SK-N-SH treated with all-trans-retinoic acid at 6 μM for 48 hours (cell line): Measurements from ENCODE around the gene SYCP2.

Source experiments
- ATAC-seq: fragments of 200-7000 bp; cut with Tn5 transposase; 3 replicates; pipeline ENCODE4 v1.9.1; 2020; ENCODE audit warnings: mild to moderate bottlenecking, moderate library complexity
- ARNTL ChIP-seq: fragments of 450-650 bp; formaldehyde crosslinking; IDR thresholded peaks from 2 replicates; pipeline ENCODE4 v1.5.0; 2020; ENCODE audit warnings: low read depth, mild to moderate bottlenecking, moderate library complexity, borderline replicate concordance
- CREB5 ChIP-seq: fragments of 250-450 bp; sonication (Bioruptor Pico); IDR thresholded peaks from 2 replicates; pipeline ENCODE4 v1.5.1; 2020; ENCODE audit warnings: low read depth, mild to moderate bottlenecking, moderate library complexity
- CSDC2 ChIP-seq: fragments of 250-450 bp; sonication (Bioruptor Pico); IDR thresholded peaks from 2 replicates; pipeline ENCODE4 v1.5.0; 2020; ENCODE audit warnings: mild to moderate bottlenecking, moderate library complexity
- CSRNP3 ChIP-seq: fragments of 250-450 bp; sonication (Bioruptor Pico); IDR thresholded peaks from 2 replicates; pipeline ENCODE4 v1.5.1; 2021; ENCODE audit warnings: mild to moderate bottlenecking, moderate library complexity
- ESRRG ChIP-seq: fragments of 250-450 bp; sonication (Bioruptor Pico); IDR thresholded peaks from 2 replicates; pipeline ENCODE4 v1.6.1; 2021; ENCODE audit warnings: mild to moderate bottlenecking
- GLIS3 ChIP-seq: fragments of 250-450 bp; sonication (Bioruptor Pico); IDR thresholded peaks from 2 replicates; pipeline ENCODE4 v1.5.0; 2020; ENCODE audit warnings: mild to moderate bottlenecking, moderate library complexity
- OSR1 ChIP-seq: fragments of 250-450 bp; sonication (Bioruptor Pico); IDR thresholded peaks from 2 replicates; pipeline ENCODE4 v1.8.0; 2022; ENCODE audit warnings: moderate library complexity, mild to moderate bottlenecking, inconsistent platforms
- PPARA ChIP-seq: fragments of 250-450 bp; sonication (Bioruptor Pico); IDR thresholded peaks from 2 replicates; pipeline ENCODE4 v1.5.0; 2020; ENCODE audit warnings: mild to moderate bottlenecking, borderline replicate concordance
- RARB ChIP-seq: fragments of 250-450 bp; sonication (Bioruptor Pico); IDR thresholded peaks from 2 replicates; pipeline ENCODE4 v1.8.0; 2021; ENCODE audit warnings: mild to moderate bottlenecking, moderate library complexity
- SNAI2 ChIP-seq: fragments of 250-450 bp; sonication (Bioruptor Pico); IDR thresholded peaks from 2 replicates; pipeline ENCODE4 v1.5.0; 2020; ENCODE audit warnings: mild to moderate bottlenecking, moderate library complexity
- TOX ChIP-seq: fragments of 250-450 bp; sonication (Bioruptor Pico); IDR thresholded peaks from 2 replicates; pipeline ENCODE4 v1.8.0; 2021; ENCODE audit warnings: mild to moderate bottlenecking, moderate library complexity, borderline replicate concordance
- TSHZ2 ChIP-seq: fragments of 250-450 bp; sonication (Bioruptor Pico); IDR thresholded peaks from 2 replicates; pipeline ENCODE4 v1.5.0; 2020; ENCODE audit warnings: mild to moderate bottlenecking, moderate library complexity
- ZC3H10 ChIP-seq: fragments of 250-450 bp; sonication (Bioruptor Pico); IDR thresholded peaks from 2 replicates; pipeline ENCODE4 v1.5.1; 2021; ENCODE audit warnings: mild to moderate bottlenecking, moderate library complexity
- ZFP3 ChIP-seq: fragments of 250-450 bp; sonication (Bioruptor Pico); IDR thresholded peaks from 2 replicates; pipeline ENCODE4 v1.5.0; 2020; ENCODE audit warnings: mild to moderate bottlenecking, moderate library complexity
- ZFP30 ChIP-seq: fragments of 450-650 bp; formaldehyde crosslinking; IDR thresholded peaks from 2 replicates; pipeline ENCODE4 v1.5.0; 2022; ENCODE audit warnings: mild to moderate bottlenecking, moderate library complexity
- ZNF565 ChIP-seq: fragments of 450-650 bp; formaldehyde crosslinking; conservative IDR thresholded peaks from 2 replicates; pipeline ENCODE4 v1.5.0; 2020; ENCODE audit warnings: low read depth, mild to moderate bottlenecking, moderate library complexity
- ZNF70 ChIP-seq: fragments of 450-650 bp; formaldehyde crosslinking; IDR thresholded peaks from 2 replicates; pipeline ENCODE4 v1.5.0; 2020; ENCODE audit warnings: mild to moderate bottlenecking, moderate library complexity
- ZNF8 ChIP-seq: fragments of 450-650 bp; formaldehyde crosslinking; IDR thresholded peaks from 2 replicates; pipeline ENCODE4 v1.5.0; 2020; ENCODE audit warnings: mild to moderate bottlenecking, moderate library complexity
- TF ChIP-seq, protein P1 (sequence below): fragments of 250-450 bp; sonication (Bioruptor Pico); IDR thresholded peaks from 2 replicates; pipeline ENCODE4 v1.8.0; 2020; ENCODE audit warnings: mild to moderate bottlenecking, moderate library complexity, borderline replicate concordance
- TF ChIP-seq, protein P2 (sequence below): fragments of 250-450 bp; sonication (Bioruptor Pico); IDR thresholded peaks from 2 replicates; pipeline ENCODE4 v1.8.0; 2021; ENCODE audit warnings: low read depth, mild to moderate bottlenecking, moderate library complexity, borderline replicate concordance

Gene SYCP2

DNA sequence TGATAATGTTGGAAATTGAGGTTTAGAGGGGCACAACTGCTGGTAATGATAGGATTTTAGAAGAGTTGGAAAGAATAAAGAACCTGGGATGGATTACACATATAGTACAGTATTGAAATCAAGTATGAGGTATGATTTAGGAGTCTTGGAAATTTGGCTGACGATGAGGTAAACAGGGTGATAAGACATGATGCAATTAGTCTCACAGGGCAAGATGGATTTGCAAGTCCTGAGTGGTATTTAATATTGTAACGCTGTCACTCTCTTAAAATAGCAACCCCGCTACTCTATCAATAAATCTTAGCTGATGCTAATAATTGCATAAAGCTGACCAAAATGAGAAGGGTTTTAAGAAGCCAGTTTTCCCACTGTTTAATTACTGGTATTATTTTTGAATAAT, 70.4 kb downstream of the SYCP2 start:
- no peak for ATAC-seq
- no peak for TF ChIP-seq RARB
- TF ChIP-seq ZNF565 (CRISPR knock-in tag) = no peak
- no peak for TF ChIP-seq ESRRG (CRISPR knock-in tag)
- TF ChIP-seq ZNF70 (CRISPR knock-in tag) = no peak
- no peak for TF ChIP-seq ZFP3 (CRISPR knock-in tag)
- TF ChIP-seq OSR1 (CRISPR knock-in tag) = no peak
- TF ChIP-seq TOX (CRISPR knock-in tag) = no peak
- no peak for TF ChIP-seq ZNF8 (CRISPR knock-in tag)
- TF ChIP-seq CSRNP3 (CRISPR knock-in tag) = no peak
- TF ChIP-seq GLIS3 = no peak
- no peak for TF ChIP-seq CSDC2 (CRISPR knock-in tag)
- no peak for TF ChIP-seq PPARA (CRISPR knock-in tag)
- no peak for TF ChIP-seq SNAI2 (CRISPR knock-in tag)

GRCh38 chr20:59861401-59861800, 72.0 kb downstream of the SYCP2 start:
- TF ChIP-seq CSDC2 (CRISPR knock-in tag) (no peak), ZC3H10 (CRISPR knock-in tag) (no peak), ZNF565 (CRISPR knock-in tag) (no peak), ZNF8 (CRISPR knock-in tag) (no peak), TOX (CRISPR knock-in tag) (no peak), ESRRG (CRISPR knock-in tag) (no peak), TSHZ2 (CRISPR knock-in tag) (no peak), ZFP3 (CRISPR knock-in tag) (no peak), CSRNP3 (CRISPR knock-in tag) (no peak), PPARA (CRISPR knock-in tag) (no peak), CREB5 (CRISPR knock-in tag) (no peak), SNAI2 (CRISPR knock-in tag) (no peak), ZFP30 (no peak), RARB (no peak)
- TF ChIP-seq, protein P1, sequence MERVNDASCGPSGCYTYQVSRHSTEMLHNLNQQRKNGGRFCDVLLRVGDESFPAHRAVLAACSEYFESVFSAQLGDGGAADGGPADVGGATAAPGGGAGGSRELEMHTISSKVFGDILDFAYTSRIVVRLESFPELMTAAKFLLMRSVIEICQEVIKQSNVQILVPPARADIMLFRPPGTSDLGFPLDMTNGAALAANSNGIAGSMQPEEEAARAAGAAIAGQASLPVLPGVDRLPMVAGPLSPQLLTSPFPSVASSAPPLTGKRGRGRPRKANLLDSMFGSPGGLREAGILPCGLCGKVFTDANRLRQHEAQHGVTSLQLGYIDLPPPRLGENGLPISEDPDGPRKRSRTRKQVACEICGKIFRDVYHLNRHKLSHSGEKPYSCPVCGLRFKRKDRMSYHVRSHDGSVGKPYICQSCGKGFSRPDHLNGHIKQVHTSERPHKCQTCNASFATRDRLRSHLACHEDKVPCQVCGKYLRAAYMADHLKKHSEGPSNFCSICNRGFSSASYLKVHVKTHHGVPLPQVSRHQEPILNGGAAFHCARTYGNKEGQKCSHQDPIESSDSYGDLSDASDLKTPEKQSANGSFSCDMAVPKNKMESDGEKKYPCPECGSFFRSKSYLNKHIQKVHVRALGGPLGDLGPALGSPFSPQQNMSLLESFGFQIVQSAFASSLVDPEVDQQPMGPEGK (CRISPR knock-in tag) = no peak
- TF ChIP-seq, protein P2, sequence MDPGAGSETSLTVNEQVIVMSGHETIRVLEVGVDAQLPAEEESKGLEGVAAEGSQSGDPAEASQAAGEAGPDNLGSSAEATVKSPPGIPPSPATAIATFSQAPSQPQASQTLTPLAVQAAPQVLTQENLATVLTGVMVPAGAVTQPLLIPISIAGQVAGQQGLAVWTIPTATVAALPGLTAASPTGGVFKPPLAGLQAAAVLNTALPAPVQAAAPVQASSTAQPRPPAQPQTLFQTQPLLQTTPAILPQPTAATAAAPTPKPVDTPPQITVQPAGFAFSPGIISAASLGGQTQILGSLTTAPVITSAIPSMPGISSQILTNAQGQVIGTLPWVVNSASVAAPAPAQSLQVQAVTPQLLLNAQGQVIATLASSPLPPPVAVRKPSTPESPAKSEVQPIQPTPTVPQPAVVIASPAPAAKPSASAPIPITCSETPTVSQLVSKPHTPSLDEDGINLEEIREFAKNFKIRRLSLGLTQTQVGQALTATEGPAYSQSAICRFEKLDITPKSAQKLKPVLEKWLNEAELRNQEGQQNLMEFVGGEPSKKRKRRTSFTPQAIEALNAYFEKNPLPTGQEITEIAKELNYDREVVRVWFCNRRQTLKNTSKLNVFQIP (CRISPR knock-in tag) = no peak
- TF ChIP-seq, all 23 proteins: peak for 0
- no peak for ATAC-seq

DNA sequence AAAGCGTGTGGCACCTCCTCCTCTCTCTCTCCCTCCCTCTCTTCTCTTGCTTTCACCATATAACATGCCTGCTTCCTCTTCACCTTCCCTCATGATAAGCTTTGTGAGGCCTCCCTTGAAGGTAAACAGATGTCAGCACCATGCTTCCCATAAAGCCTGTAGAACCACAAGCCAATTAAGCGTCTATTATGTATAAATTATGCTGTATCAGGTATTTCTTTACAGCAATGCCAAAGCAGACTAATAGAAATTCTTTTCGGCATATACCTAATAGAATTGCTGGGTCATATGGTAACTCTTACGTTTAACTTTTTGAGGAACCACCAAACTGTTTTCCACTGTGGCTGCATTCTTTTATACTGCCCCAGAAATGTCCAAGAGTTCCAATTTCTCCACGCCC, 75.0 kb downstream of the SYCP2 start:
- TF ChIP-seq ARNTL (CRISPR knock-in tag) = no peak
- TF ChIP-seq GLIS3 = no peak
- no peak for TF ChIP-seq TSHZ2 (CRISPR knock-in tag)
- TF ChIP-seq OSR1 (CRISPR knock-in tag) = no peak
- no peak for TF ChIP-seq CREB5 (CRISPR knock-in tag)
- no peak for TF ChIP-seq ZFP30
- no peak for TF ChIP-seq ESRRG (CRISPR knock-in tag)
- TF ChIP-seq ZNF70 (CRISPR knock-in tag) = no peak

More for the DNA sequence above, 75.0 kb downstream of the SYCP2 start:
- ATAC-seq = no peak
